HepG2 (cell line): Measurements from ENCODE around the gene ETS2. TPM values are rescaled to one million over a fixed set of nuclear protein-coding genes. Genes with fewer than 3 reads are reported as not detected.

Experiments
- ATAC-seq: fragments of 200-7000 bp; cut with Tn5 transposase; 3 replicates; pipeline ENCODE4 v1.9.1; 2020; ENCODE audit warnings: mild to moderate bottlenecking, moderate library complexity
- BruUV-seq: library from RNA; stranded (reverse); fragments of 400-500 nt; replicated peaks from 2 replicates; lab custom pipeline; 2021; lab: Mats Ljungman, UMichigan
- CTCF ChIA-PET: fragments of 300-600 bp; formaldehyde crosslinking; extraction: SDS; loops from one replicate; lab custom pipeline; 2021; ENCODE audit warnings: low total read pairs, inconsistent platforms, low intra/inter-chr PET ratio; lab: Yijun Ruan, JAX
- POLR2A ChIA-PET: fragments of 350-600 bp; sonication (Branson Sonifier 250); formaldehyde crosslinking; loops from one replicate; lab custom pipeline; 2020; ENCODE audit warnings: antibody characterized with exemption, inconsistent platforms; lab: Yijun Ruan, JAX
- DNase-seq: peaks from one replicate; pipeline ENCODE4 v3.0.0-alpha.2; 2015; ENCODE audit warnings: low spot score
- FAIRE-seq: peaks from 3 replicates; lab custom pipeline; 2011; peaks lifted over from hg19 to GRCh38; lab: Jason Lieb, UNC
- H2AFZ ChIP-seq: one replicate; pipeline ENCODE4 v1.6.1; 2011; ENCODE audit warnings: low read length, inconsistent platforms
- H3K27ac ChIP-seq: fragments of 300-600 bp; 3 replicates; pipeline ENCODE4 v1.8.0; 2011; ENCODE audit warnings: mixed run types, mild to moderate bottlenecking, mixed read lengths, low read length, inconsistent platforms; ENCODE audit not compliant: insufficient read depth; ENCODE audit errors: extremely low read length
- H3K27me3 ChIP-seq, 2 experiments: fragments of 200-600 bp in 1 of 2; 2 replicates in 1 of 2; 3 replicates in 1 of 2; pipeline versions ENCODE4 v1.6.0 to v1.8.0; 2011; ENCODE audit warnings: low read length in 2 of 2, mild to moderate bottlenecking in 2 of 2, moderate library complexity in 2 of 2, inconsistent platforms in 1 of 2; ENCODE audit not compliant: insufficient read depth in 2 of 2, control insufficient read depth in 1 of 2
- H3K36me3 ChIP-seq, 2 experiments: fragments of 200-600 bp in 1 of 2; replicated peaks in 1 of 2; 2 replicates in 1 of 2; 3 replicates in 1 of 2; pipeline versions ENCODE4 v1.5.1 to v1.8.0; 2011; ENCODE audit warnings: low read length in 2 of 2, inconsistent platforms in 1 of 2; ENCODE audit not compliant: insufficient read depth in 2 of 2, control insufficient read depth in 1 of 2
- H3K4me1 ChIP-seq: 2 replicates; pipeline ENCODE4 v1.5.1; 2012; ENCODE audit warnings: low read length, inconsistent platforms; ENCODE audit not compliant: insufficient read depth
- H3K4me2 ChIP-seq: 2 replicates; pipeline ENCODE4 v1.6.0; 2011; ENCODE audit warnings: low read depth, low read length, inconsistent platforms
- H3K4me3 ChIP-seq, 3 experiments: fragments of 200-600 bp in 1 of 3; sonication (generic), shearing (Covaris generic) in 1 of 3; replicated peaks in 1 of 3; 2 replicates each; pipeline ENCODE4 v1.5.1; 2011 to 2016; ENCODE audit warnings: low read length in 3 of 3, inconsistent platforms in 2 of 3, low read depth in 2 of 3, mild to moderate bottlenecking in 2 of 3, control low read depth in 1 of 3, mixed read lengths in 1 of 3; ENCODE audit not compliant: insufficient read depth in 1 of 3
- H3K79me2 ChIP-seq: one replicate; pipeline ENCODE4 v1.6.1; 2011; ENCODE audit warnings: low read length, inconsistent platforms; ENCODE audit not compliant: insufficient read depth
- H3K9ac ChIP-seq: 2 replicates; pipeline ENCODE4 v1.6.0; 2011; ENCODE audit warnings: mild to moderate bottlenecking, low read depth, low read length, inconsistent platforms; ENCODE audit not compliant: insufficient read depth
- H3K9me3 ChIP-seq: 2 replicates; pipeline ENCODE4 v1.5.1; 2012; ENCODE audit warnings: mild to moderate bottlenecking, low read length
- H4K20me1 ChIP-seq: 2 replicates; pipeline ENCODE4 v1.6.0; 2011; ENCODE audit warnings: inconsistent platforms, mild to moderate bottlenecking, low read length, moderate library complexity; ENCODE audit not compliant: insufficient read depth
- ARNTL ChIP-seq: sonication (generic); formaldehyde crosslinking; IDR thresholded peaks from 2 replicates; pipeline ENCODE4 v1.4.0; 2020; ENCODE audit warnings: mild to moderate bottlenecking, missing genetic modification reagents
- ATAD3A ChIP-seq: sonication (generic); formaldehyde crosslinking; IDR thresholded peaks from 2 replicates; pipeline ENCODE4 v1.4.0; 2020; ENCODE audit warnings: missing genetic modification reagents
- CBX5 ChIP-seq: sonication (generic); formaldehyde crosslinking; IDR thresholded peaks from 2 replicates; pipeline ENCODE4 v1.4.0; 2020; ENCODE audit warnings: missing genetic modification reagents, borderline replicate concordance
- EHMT2 ChIP-seq: fragments of 200-600 bp; sonication (generic); IDR thresholded peaks from 2 replicates; pipeline ENCODE4 v1.7.0; 2017; ENCODE audit warnings: antibody characterized with exemption, low read depth, low read length, borderline replicate concordance
- IKZF1 ChIP-seq: fragments of 450-650 bp; IDR thresholded peaks from 2 replicates; pipeline ENCODE4 v1.7.1; 2016
- KLF11 ChIP-seq: IDR thresholded peaks from 2 replicates; pipeline ENCODE4 v1.6.1; 2016; ENCODE audit warnings: missing compliant biosample characterization
- MBD4 ChIP-seq: IDR thresholded peaks from 2 replicates; pipeline ENCODE4 v1.6.1; 2012; ENCODE audit warnings: low read length, inconsistent platforms, borderline replicate concordance
- MTA1 ChIP-seq: sonication (generic); formaldehyde crosslinking; IDR thresholded peaks from 2 replicates; pipeline ENCODE4 v1.4.0; 2020; ENCODE audit warnings: missing genetic modification reagents, mild to moderate bottlenecking, borderline replicate concordance
- SOX6 ChIP-seq, 2 experiments: fragments of 450-650 bp in 1 of 2; sonication (generic) in 1 of 2; formaldehyde crosslinking in 1 of 2; IDR thresholded peaks; 2 replicates each; pipeline versions ENCODE4 v1.4.0 to v1.6.1; 2017 to 2020; ENCODE audit warnings: antibody characterized with exemption in 1 of 2, mild to moderate bottlenecking in 1 of 2, missing genetic modification reagents in 1 of 2
- STAT6 ChIP-seq: sonication (generic); formaldehyde crosslinking; IDR thresholded peaks from 2 replicates; pipeline ENCODE4 v1.4.0; 2020; ENCODE audit warnings: missing genetic modification reagents, mild to moderate bottlenecking, borderline replicate concordance
- YEATS2 ChIP-seq: sonication (generic); formaldehyde crosslinking; IDR thresholded peaks from 2 replicates; pipeline ENCODE4 v1.4.0; 2020; ENCODE audit warnings: missing genetic modification reagents, borderline replicate concordance
- ZNF160 ChIP-seq: sonication (generic); formaldehyde crosslinking; IDR thresholded peaks from 2 replicates; pipeline ENCODE4 v1.8.0; 2022; ENCODE audit warnings: mild to moderate bottlenecking, inconsistent platforms, missing genetic modification reagents
- ZNF382 ChIP-seq: sonication (generic); formaldehyde crosslinking; IDR thresholded peaks from 2 replicates; pipeline ENCODE4 v1.5.0; 2020; ENCODE audit warnings: missing genetic modification reagents, mild to moderate bottlenecking, borderline replicate concordance
- ZNF564 ChIP-seq: sonication (generic); formaldehyde crosslinking; IDR thresholded peaks from 2 replicates; pipeline ENCODE4 v1.8.1; 2023; ENCODE audit warnings: mild to moderate bottlenecking, missing genetic modification reagents
- WGBS: methylation state at CpG from one replicate; pipeline ENCODE4 v1.1.6; 2017; ENCODE audit warnings: low lambda C conversion rate; 5-methylcytosine and 5-hydroxymethylcytosine counted together
- in situ Hi-C: cut with HindIII; loops from 2 replicates; pipeline ENCODE4 v1.10.0; 2017; ENCODE audit warnings: low pct_unique_long_range_greater_than_20kb; ENCODE audit not compliant: extremely low pct_ligation_motif_present
- intact Hi-C: fragments of 100-400 bp; cut with micrococcal nuclease; formaldehyde crosslinking; loops from one replicate; pipeline ENCODE4 v1.10.0; 2022; ENCODE audit not compliant: unreplicated experiment
- polyA plus RNA-seq, 8 experiments: library from polyadenylated mRNA; depleted of rRNA in 3 of 8; stranded (reverse) in 7 of 8; unstranded in 1 of 8; fragments of >200 nt; fragmentation: Illumina TruSeq in 4 of 8; extraction: Trizol in 4 of 8; gene quantifications; 2 replicates each; pipeline versions ENCODE4 v1.2.1 to v1.2.3, GENCODE V29; 2011 to 2016; ENCODE audit warnings: low read depth in 4 of 8, missing spikeins in 1 of 8, mixed read lengths in 1 of 8; ENCODE audit not compliant: insufficient read depth in 1 of 8
- total RNA-seq, 5 experiments: library from RNA; depleted of rRNA; stranded (reverse); fragments of >200 nt; fragmentation: Illumina TruSeq; extraction: Trizol; gene quantifications; 2 replicates each; pipeline ENCODE4 v1.2.3, GENCODE V29; 2016; ENCODE audit warnings: low read depth in 1 of 5
- TF ChIP-seq, protein P1 (sequence below): sonication (generic); formaldehyde crosslinking; IDR thresholded peaks from 2 replicates; pipeline ENCODE4 v1.4.0; 2020; ENCODE audit warnings: missing genetic modification reagents
- TF ChIP-seq, protein P2 (sequence below): sonication (generic); formaldehyde crosslinking; IDR thresholded peaks from 2 replicates; pipeline ENCODE4 v1.4.0; 2020; ENCODE audit warnings: missing genetic modification reagents

Gene ETS2
- total and polyA plus RNA-seq, 2 of the 13 experiments (the other 11 are each of a cell fraction or from before 2014, with no cell fraction given) = 24.6 to 64.4 TPM

GRCh38 chr21:38859852-38860251 is 54.1 kb downstream of the ETS2 start:
- BruUV-seq = no TSS peak
- DNase-seq (no peak), ATAC-seq (no peak), FAIRE-seq (no peak)
- no peak overlapping the region for H3K27ac ChIP-seq
- no peak overlapping the region for H3K4me3 ChIP-seq
- ChIA-PET POLR2A (no interaction called here), CTCF (no interaction called here)
- intact Hi-C loops (no loop called here), in situ Hi-C loops (no loop called here)
- TF ChIP-seq, protein P1, sequence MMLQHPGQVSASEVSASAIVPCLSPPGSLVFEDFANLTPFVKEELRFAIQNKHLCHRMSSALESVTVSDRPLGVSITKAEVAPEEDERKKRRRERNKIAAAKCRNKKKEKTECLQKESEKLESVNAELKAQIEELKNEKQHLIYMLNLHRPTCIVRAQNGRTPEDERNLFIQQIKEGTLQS = no peak
- TF ChIP-seq YEATS2 (CRISPR knock-in tag) (no peak), IKZF1 (no peak), ARNTL (no peak), KLF11 (CRISPR knock-in tag) (no peak), MTA1 (CRISPR knock-in tag) (no peak), ATAD3A (CRISPR knock-in tag) (no peak)
- no peak overlapping the region for H3K4me2 ChIP-seq
- no peaks in the 10 kb centered on the region for H3K36me3 ChIP-seq
- no peak overlapping the region for H2AFZ ChIP-seq
- peaks cover 28% of the 10 kb centered on the region for H3K4me1 ChIP-seq
- no peaks in the 10 kb centered on the region for H3K79me2 ChIP-seq
- no peaks in the 10 kb centered on the region; a peak in 1 of 5 replicates for H3K27me3 ChIP-seq
- H4K20me1 ChIP-seq = no peaks in the 10 kb centered on the region
- H3K9ac ChIP-seq = no peak overlapping the region
- H3K9me3 ChIP-seq = no peaks in the 10 kb centered on the region
- 30% methylated on average over 5 of the region's 5 CpGs for WGBS

GRCh38 chr21:38861056-38861455 is 55.3 kb downstream of the ETS2 start:
- Histone ChIP-seq H3K9me3 (no peaks in the 10 kb centered on the region), H3K79me2 (no peaks in the 10 kb centered on the region), H3K9ac (no peak overlapping the region), H3K36me3 (no peaks in the 10 kb centered on the region), H3K4me2 (no peak overlapping the region), H3K4me1 (peaks cover 28% of the 10 kb centered on the region), H2AFZ (no peak overlapping the region), H3K27me3 (no peaks in the 10 kb centered on the region; a peak in 1 of 5 replicates), H3K27ac (no peak overlapping the region), H3K4me3 (no peak overlapping the region), H4K20me1 (no peaks in the 10 kb centered on the region)
- 63% methylated on average over 6 of the region's 6 CpGs for WGBS
- intact Hi-C loops (no loop called here), in situ Hi-C loops (no loop called here)
- ChIA-PET CTCF (no interaction called here), POLR2A (no interaction called here)
- no TSS peak for BruUV-seq
- ATAC-seq (no peak), FAIRE-seq (no peak), DNase-seq (no peak)
- TF ChIP-seq, protein P2, sequence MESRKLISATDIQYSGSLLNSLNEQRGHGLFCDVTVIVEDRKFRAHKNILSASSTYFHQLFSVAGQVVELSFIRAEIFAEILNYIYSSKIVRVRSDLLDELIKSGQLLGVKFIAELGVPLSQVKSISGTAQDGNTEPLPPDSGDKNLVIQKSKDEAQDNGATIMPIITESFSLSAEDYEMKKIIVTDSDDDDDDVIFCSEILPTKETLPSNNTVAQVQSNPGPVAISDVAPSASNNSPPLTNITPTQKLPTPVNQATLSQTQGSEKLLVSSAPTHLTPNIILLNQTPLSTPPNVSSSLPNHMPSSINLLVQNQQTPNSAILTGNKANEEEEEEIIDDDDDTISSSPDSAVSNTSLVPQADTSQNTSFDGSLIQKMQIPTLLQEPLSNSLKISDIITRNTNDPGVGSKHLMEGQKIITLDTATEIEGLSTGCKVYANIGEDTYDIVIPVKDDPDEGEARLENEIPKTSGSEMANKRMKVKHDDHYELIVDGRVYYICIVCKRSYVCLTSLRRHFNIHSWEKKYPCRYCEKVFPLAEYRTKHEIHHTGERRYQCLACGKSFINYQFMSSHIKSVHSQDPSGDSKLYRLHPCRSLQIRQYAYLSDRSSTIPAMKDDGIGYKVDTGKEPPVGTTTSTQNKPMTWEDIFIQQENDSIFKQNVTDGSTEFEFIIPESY (CRISPR knock-in tag) = no peak
- TF ChIP-seq ZNF160 (no peak), SOX6 (IDR thresholded peaks at IDR 0.05) (no peak), SOX6 (CRISPR knock-in tag; IDR thresholded peaks at IDR 0.05) (no peak), ZNF564 (CRISPR knock-in tag) (no peak), ZNF382 (no peak), EHMT2 (no peak), CBX5 (no peak), STAT6 (no peak), MBD4 (no peak)
